ENCODE measurements around the gene CDA. TPM values are rescaled to one million over a fixed set of nuclear protein-coding genes. Genes with fewer than 3 reads are reported as not detected.

Gene CDA
- total and polyA plus RNA-seq, 9 of the 15 experiments (the other 6 are each of a cell fraction or from before 2014, with no cell fraction given) = not detected

- H3K9ac ChIP-seq (ENCODE audit: insufficient read depth in 1 of 2, low read depth in 2 of 2, low read length in 2 of 2) = 0 out of 4 replicates have a peak overlapping the region, but pooled peaks of 1 of the 2 experiments have one; percentile 21
- H2AFZ ChIP-seq (ENCODE audit: low read depth, low read length) = no peak overlapping the region
- DNase-seq (ENCODE audit: extremely low read depth in 1 of 4, low spot score in 3 of 4) = no peak
- no peak overlapping the region for H3K4me2 ChIP-seq (ENCODE audit: insufficient read depth, low read length)
- no peaks in the 10 kb centered on the region for H3K9me3 ChIP-seq (replicated peaks; ENCODE audit: control insufficient read depth, insufficient read depth, low read depth, low read length)
- peaks cover 0 to 8% of the 10 kb centered on the region in 2 experiments; a peak in 2 of 5 replicates for H3K4me1 ChIP-seq (replicated peaks in 1 of 2; ENCODE audit: control insufficient read depth in 2 of 2, insufficient read depth in 2 of 2, low read length in 2 of 2)
- H3K27me3 ChIP-seq (ENCODE audit: control insufficient read depth in 2 of 2, insufficient read depth in 2 of 2, low read length in 2 of 2) = peaks cover 2 to 10% of the 10 kb centered on the region in 2 experiments; a peak in 3 of 5 replicates
- H3K9me1 ChIP-seq (ENCODE audit: control insufficient read depth, insufficient read depth, low read length) = no peaks in the 10 kb centered on the region
- no peaks in the 10 kb centered on the region for H3K36me3 ChIP-seq (ENCODE audit: control insufficient read depth, insufficient read depth, low read length)
- in situ Hi-C loops (cut with MboI) (no loop called here), intact Hi-C loops (cut with micrococcal nuclease) (no loop called here)
- no TSS peak for BruUV-seq (replicated peaks)
- no peak for FAIRE-seq
- ChIA-PET CTCF (ENCODE audit: low intra/inter-chr PET ratio) (no interaction called here), POLR2A (interaction anchor here (2.3 kb wide), 1 partner anchor 9 kb away, joined by 12 read pairs; no protein-coding TSS in a partner anchor)
- no peaks in the 10 kb centered on the region for H3K79me2 ChIP-seq (ENCODE audit: control insufficient read depth, insufficient read depth, low read length)
- peaks cover 9% of the 10 kb centered on the region for H4K20me1 ChIP-seq (replicated peaks; ENCODE audit: control insufficient read depth, insufficient read depth, low read length)
- TF ChIP-seq, protein P1, sequence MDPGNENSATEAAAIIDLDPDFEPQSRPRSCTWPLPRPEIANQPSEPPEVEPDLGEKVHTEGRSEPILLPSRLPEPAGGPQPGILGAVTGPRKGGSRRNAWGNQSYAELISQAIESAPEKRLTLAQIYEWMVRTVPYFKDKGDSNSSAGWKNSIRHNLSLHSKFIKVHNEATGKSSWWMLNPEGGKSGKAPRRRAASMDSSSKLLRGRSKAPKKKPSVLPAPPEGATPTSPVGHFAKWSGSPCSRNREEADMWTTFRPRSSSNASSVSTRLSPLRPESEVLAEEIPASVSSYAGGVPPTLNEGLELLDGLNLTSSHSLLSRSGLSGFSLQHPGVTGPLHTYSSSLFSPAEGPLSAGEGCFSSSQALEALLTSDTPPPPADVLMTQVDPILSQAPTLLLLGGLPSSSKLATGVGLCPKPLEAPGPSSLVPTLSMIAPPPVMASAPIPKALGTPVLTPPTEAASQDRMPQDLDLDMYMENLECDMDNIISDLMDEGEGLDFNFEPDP (CRISPR knock-in tag; IDR thresholded peaks at IDR 0.05) = no peak
- TF ChIP-seq KDM1A (IDR thresholded peaks at IDR 0.05) (no peak), NFATC3 (IDR thresholded peaks at IDR 0.05) (no peak), PCBP1 (IDR thresholded peaks at IDR 0.05; ENCODE audit: low read depth, low read length, poor library complexity, severe bottlenecking) (no peak)
- no peak overlapping the region for H3K4me3 ChIP-seq
- ATAC-seq = no peak
- 5% methylated on average over 6 of the region's 6 CpGs for WGBS (ENCODE audit: insufficient coverage, low coverage, missing lambda C conversion rate)
- no peak overlapping the region for H3K27ac ChIP-seq (ENCODE audit: extremely low read depth, low read depth, low read length)
Observed at GRCh38 chr1:20643080-20643479, 54.2 kb downstream of the CDA start.

GRCh38 chr1:20644416-20644815, 55.5 kb downstream of the CDA start:
- H3K9me3 ChIP-seq (replicated peaks; ENCODE audit: control insufficient read depth, insufficient read depth, low read depth, low read length) = no peaks in the 10 kb centered on the region
- H3K4me1 ChIP-seq (replicated peaks in 1 of 2; ENCODE audit: control insufficient read depth in 2 of 2, insufficient read depth in 2 of 2, low read length in 2 of 2) = peaks cover 0 to 8% of the 10 kb centered on the region in 2 experiments; a peak in 2 of 5 replicates
- TF ChIP-seq, protein P2, sequence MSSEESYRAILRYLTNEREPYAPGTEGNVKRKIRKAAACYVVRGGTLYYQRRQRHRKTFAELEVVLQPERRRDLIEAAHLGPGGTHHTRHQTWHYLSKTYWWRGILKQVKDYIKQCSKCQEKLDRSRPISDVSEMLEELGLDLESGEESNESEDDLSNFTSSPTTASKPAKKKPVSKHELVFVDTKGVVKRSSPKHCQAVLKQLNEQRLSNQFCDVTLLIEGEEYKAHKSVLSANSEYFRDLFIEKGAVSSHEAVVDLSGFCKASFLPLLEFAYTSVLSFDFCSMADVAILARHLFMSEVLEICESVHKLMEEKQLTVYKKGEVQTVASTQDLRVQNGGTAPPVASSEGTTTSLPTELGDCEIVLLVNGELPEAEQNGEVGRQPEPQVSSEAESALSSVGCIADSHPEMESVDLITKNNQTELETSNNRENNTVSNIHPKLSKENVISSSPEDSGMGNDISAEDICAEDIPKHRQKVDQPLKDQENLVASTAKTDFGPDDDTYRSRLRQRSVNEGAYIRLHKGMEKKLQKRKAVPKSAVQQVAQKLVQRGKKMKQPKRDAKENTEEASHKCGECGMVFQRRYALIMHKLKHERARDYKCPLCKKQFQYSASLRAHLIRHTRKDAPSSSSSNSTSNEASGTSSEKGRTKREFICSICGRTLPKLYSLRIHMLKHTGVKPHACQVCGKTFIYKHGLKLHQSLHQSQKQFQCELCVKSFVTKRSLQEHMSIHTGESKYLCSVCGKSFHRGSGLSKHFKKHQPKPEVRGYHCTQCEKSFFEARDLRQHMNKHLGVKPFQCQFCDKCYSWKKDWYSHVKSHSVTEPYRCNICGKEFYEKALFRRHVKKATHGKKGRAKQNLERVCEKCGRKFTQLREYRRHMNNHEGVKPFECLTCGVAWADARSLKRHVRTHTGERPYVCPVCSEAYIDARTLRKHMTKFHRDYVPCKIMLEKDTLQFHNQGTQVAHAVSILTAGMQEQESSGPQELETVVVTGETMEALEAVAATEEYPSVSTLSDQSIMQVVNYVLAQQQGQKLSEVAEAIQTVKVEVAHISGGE (CRISPR knock-in tag; IDR thresholded peaks at IDR 0.05) = no peak
- TF ChIP-seq MXD1 (CRISPR knock-in tag; IDR thresholded peaks at IDR 0.05; ENCODE audit: borderline replicate concordance, poor library complexity, severe bottlenecking) (no peak), POLR2G (IDR thresholded peaks at IDR 0.05; ENCODE audit: low read depth, low read length) (0 out of 2 replicates have a peak, but pooled peaks have one; percentile 20)
- BruUV-seq (replicated peaks) = no TSS peak
- DNase-seq (ENCODE audit: extremely low read depth in 1 of 4, low spot score in 3 of 4) (no peak), FAIRE-seq (no peak), ATAC-seq (no peak)
- ChIA-PET POLR2A (no interaction called here), CTCF (ENCODE audit: low intra/inter-chr PET ratio) (no interaction called here)
- in situ Hi-C loops (cut with MboI) (no loop called here), intact Hi-C loops (cut with micrococcal nuclease) (no loop called here)
- H2AFZ ChIP-seq (ENCODE audit: low read depth, low read length) = no peak overlapping the region
- H3K27me3 ChIP-seq (ENCODE audit: control insufficient read depth in 2 of 2, insufficient read depth in 2 of 2, low read length in 2 of 2) = peaks cover 2 to 10% of the 10 kb centered on the region in 2 experiments; a peak in 3 of 5 replicates
- 48% methylated on average over 13 of the region's 13 CpGs for WGBS (ENCODE audit: insufficient coverage, low coverage, missing lambda C conversion rate)
- H3K36me3 ChIP-seq (ENCODE audit: control insufficient read depth, insufficient read depth, low read length) = peaks cover 12% of the 10 kb centered on the region; the same call in 2 of the 3 replicates
- no peak overlapping the region for H3K4me3 ChIP-seq
- H4K20me1 ChIP-seq (replicated peaks; ENCODE audit: control insufficient read depth, insufficient read depth, low read length) = peaks cover 9% of the 10 kb centered on the region
- peaks cover 4% of the 10 kb centered on the region for H3K9me1 ChIP-seq (ENCODE audit: control insufficient read depth, insufficient read depth, low read length)
- H3K9ac ChIP-seq (ENCODE audit: insufficient read depth in 1 of 2, low read depth in 2 of 2, low read length in 2 of 2) = no peak overlapping the region
- H3K4me2 ChIP-seq (ENCODE audit: insufficient read depth, low read length) = no peak overlapping the region
- H3K27ac ChIP-seq (ENCODE audit: extremely low read depth, low read depth, low read length) = no peak overlapping the region
- H3K79me2 ChIP-seq (ENCODE audit: control insufficient read depth, insufficient read depth, low read length) = no peaks in the 10 kb centered on the region
